ENCODE results near the gene TBC1D19. TPM values are rescaled to one million over a fixed set of nuclear protein-coding genes. Genes with fewer than 3 reads are reported as not detected.
"Not testable (repeated sequence)": the region's sequence is repeated elsewhere in the genome, so short reads cannot be mapped to it uniquely, and the experiment has no call there.

Gene TBC1D19
- total RNA-seq, 1 donor from 2014 or later, result 9.7 TPM

DNA sequence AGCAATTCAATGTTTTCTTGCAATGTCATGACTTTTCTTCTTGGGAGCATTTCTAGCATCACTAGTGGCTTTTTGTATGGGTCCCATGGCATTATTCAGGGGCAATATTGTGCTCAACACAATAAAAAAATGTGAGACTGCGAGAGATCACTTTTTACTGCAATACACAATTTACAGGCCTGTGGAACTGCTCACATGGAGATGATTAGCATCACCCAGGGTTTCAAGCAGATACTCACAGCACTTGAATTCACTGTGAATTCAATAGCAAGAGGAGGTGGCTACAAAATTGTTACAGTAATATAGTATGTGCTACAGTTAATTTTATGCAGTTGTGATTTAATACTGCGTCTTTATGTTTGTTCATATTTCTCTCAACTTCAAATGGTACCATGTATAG lies 50.4 kb downstream of the TBC1D19 start:
- no peaks in the 10 kb centered on the region for H3K27me3 ChIP-seq (ENCODE audit: control insufficient read depth, insufficient read depth, low read length)
- DNase-seq (ENCODE audit: low read depth) (no peak), FAIRE-seq (no peak)
- TF ChIP-seq CTCF (IDR thresholded peaks at IDR 0.05; ENCODE audit: insufficient read depth, low read length, severe bottlenecking), result no peak
- H3K4me3 ChIP-seq (ENCODE audit: low read depth, low read length), result no peak overlapping the region
- H3K36me3 ChIP-seq (ENCODE audit: control insufficient read depth, insufficient read depth, low read length), result no peaks in the 10 kb centered on the region

DNA sequence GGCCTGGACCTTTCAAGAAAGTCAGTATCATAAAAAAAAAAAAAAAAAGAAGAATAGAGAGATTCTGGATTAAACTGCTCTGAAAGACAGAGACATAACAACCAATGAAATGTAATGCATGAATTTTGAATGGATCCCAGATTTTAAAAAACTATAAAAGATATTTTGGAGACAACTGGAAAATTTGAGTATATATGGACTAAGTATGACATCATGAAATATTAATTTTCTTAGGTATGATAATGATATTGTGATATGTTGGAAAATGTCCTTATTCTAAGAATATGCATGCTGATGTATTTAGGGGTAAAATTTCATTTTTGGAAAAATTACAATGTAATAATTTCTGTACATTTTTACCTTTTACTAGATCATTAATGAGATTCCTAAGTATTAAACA lies 52.6 kb downstream of the TBC1D19 start:
- Histone ChIP-seq H3K4me3 (ENCODE audit: low read depth, low read length) (no peak overlapping the region), H3K36me3 (ENCODE audit: control insufficient read depth, insufficient read depth, low read length) (no peaks in the 10 kb centered on the region), H3K27me3 (ENCODE audit: control insufficient read depth, insufficient read depth, low read length) (no peaks in the 10 kb centered on the region)
- TF ChIP-seq CTCF (IDR thresholded peaks at IDR 0.05; ENCODE audit: insufficient read depth, low read length, severe bottlenecking), result no peak
- FAIRE-seq (no peak), DNase-seq (ENCODE audit: low read depth) (no peak)

DNA sequence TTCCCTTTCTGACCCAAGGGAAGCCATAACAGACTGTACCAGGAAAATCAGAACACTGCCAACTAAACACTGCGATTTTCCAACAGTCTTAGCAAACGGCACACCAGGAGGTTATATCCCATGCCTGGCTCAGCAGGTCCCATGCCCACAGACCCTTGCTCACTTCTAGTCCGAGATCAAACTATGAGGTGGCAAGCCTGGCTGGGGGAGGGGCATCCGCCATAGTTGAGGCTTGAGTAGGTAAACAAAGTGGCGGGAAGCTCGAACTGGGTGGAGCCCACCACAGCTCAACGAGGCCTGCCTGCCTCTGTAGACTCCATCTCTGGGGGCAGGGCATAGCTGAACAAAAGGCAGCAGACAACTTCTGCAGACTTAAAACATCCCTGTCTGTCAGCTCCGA lies 56.8 kb downstream of the TBC1D19 start:
- FAIRE-seq; H3K27me3 ChIP-seq (ENCODE audit: control insufficient read depth, insufficient read depth, low read length); DNase-seq (ENCODE audit: low read depth); H3K4me3 ChIP-seq (ENCODE audit: low read depth, low read length); H3K36me3 ChIP-seq (ENCODE audit: control insufficient read depth, insufficient read depth, low read length): not testable (repeated sequence)

DNA sequence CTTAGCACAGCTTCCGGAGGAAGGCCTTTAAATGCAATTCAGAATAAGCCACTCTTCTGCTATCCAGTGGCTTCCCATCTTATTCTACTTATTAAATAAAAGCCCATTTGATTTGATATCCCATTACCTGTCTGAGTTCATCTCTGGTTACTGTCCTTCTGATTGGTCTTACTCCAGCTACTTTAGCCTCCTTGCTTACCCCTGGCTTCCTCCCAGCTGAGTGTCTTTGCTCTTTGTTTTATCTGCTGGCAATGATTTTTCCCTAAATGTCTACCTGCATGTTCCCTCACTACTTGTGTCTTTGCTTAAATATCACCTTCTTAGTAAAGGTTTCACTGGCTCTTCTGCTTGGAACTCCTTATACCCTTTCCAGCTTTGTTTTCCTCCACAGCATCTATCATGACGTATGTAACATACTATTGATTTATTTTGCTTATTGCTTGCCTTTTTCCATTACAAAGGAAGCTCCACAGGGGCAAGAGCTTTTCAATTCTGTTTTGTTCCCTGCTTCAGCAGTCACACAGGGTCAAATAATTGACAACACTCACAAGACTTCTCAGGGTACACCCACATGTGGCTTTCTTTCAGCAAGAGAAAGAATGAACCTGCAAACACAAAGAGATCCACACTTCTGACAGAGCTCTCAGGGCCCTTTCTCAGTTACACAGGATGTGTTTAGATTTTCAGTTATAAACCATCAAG lies 63.8 kb downstream of the TBC1D19 start:
- TF ChIP-seq CTCF (IDR thresholded peaks at IDR 0.05; ENCODE audit: insufficient read depth, low read length, severe bottlenecking), result no peak
- Histone ChIP-seq H3K36me3 (ENCODE audit: control insufficient read depth, insufficient read depth, low read length) (no peaks in the 10 kb centered on the region), H3K4me3 (ENCODE audit: low read depth, low read length) (no peak overlapping the region), H3K27me3 (ENCODE audit: control insufficient read depth, insufficient read depth, low read length) (no peaks in the 10 kb centered on the region)
- DNase-seq (ENCODE audit: low read depth) (no peak), FAIRE-seq (no peak)

- no peak for TF ChIP-seq CTCF (IDR thresholded peaks at IDR 0.05; ENCODE audit: insufficient read depth, low read length, severe bottlenecking)
- Histone ChIP-seq H3K27me3 (ENCODE audit: control insufficient read depth, insufficient read depth, low read length) (no peaks in the 10 kb centered on the region), H3K4me3 (ENCODE audit: low read depth, low read length) (no peak overlapping the region), H3K36me3 (ENCODE audit: control insufficient read depth, insufficient read depth, low read length) (no peaks in the 10 kb centered on the region)
- peak; percentile 49 for DNase-seq (ENCODE audit: low read depth)
- FAIRE-seq, result no peak
Measured at GRCh38 chr4:26648260-26648659, 64.4 kb downstream of the TBC1D19 start.

- H3K36me3 ChIP-seq (ENCODE audit: control insufficient read depth, insufficient read depth, low read length), result no peaks in the 10 kb centered on the region
- TF ChIP-seq CTCF (IDR thresholded peaks at IDR 0.05; ENCODE audit: insufficient read depth, low read length, severe bottlenecking), result no peak
- DNase-seq (ENCODE audit: low read depth) (no peak), FAIRE-seq (no peak)
- no peaks in the 10 kb centered on the region for H3K27me3 ChIP-seq (ENCODE audit: control insufficient read depth, insufficient read depth, low read length)
- H3K4me3 ChIP-seq (ENCODE audit: low read depth, low read length), result no peak overlapping the region
Measured at GRCh38 chr4:26660261-26660660, 76.4 kb downstream of the TBC1D19 start.

All from bronchial epithelial cell (primary cell).